IMR-90 (cell line): ENCODE measurements around the gene IFT43. TPM values are rescaled to one million over a fixed set of nuclear protein-coding genes. Genes with fewer than 3 reads are reported as not detected.

ENCODE experiments used
- ATAC-seq: fragments of 200-7000 bp; cut with Tn5 transposase; 2 replicates; pipeline ENCODE4 v1.9.1; 2020; ENCODE audit warnings: low read depth, mild to moderate bottlenecking, moderate library complexity
- BruUV-seq: library from RNA; stranded (reverse); fragments of 400-500 nt; replicated peaks from 2 replicates; lab custom pipeline; 2021; lab: Mats Ljungman, UMichigan
- CTCF ChIA-PET: fragments of 300-600 bp; formaldehyde crosslinking; extraction: SDS; loops from one replicate; lab custom pipeline; 2021; ENCODE audit warnings: antibody characterized with exemption; lab: Yijun Ruan, JAX
- POLR2A ChIA-PET: fragments of 300-600 bp; sonication (Branson Sonifier 250); formaldehyde crosslinking; loops from one replicate; lab custom pipeline; 2022; ENCODE audit warnings: antibody characterized with exemption; ENCODE audit not compliant: unreplicated experiment; lab: Charles Lee
- DNase-seq: peaks from one replicate; pipeline ENCODE4 v3.0.0; 2013
- H2AFZ ChIP-seq: replicated peaks from 2 replicates; pipeline ENCODE3; 2013; ENCODE audit warnings: low read length, mild to moderate bottlenecking; ENCODE audit not compliant: poor library complexity
- H2AK5ac ChIP-seq: 2 replicates; pipeline ENCODE4 v1.6.1; 2013; ENCODE audit warnings: low read depth, low read length, inconsistent platforms
- H2AK9ac ChIP-seq: replicated peaks from 2 replicates; pipeline ENCODE3; 2013; ENCODE audit warnings: mild to moderate bottlenecking, low read depth, low read length, moderate library complexity; ENCODE audit not compliant: poor library complexity
- H2BK120ac ChIP-seq: 2 replicates; pipeline ENCODE4 v1.6.1; 2013; ENCODE audit warnings: low read depth, low read length, inconsistent platforms
- H2BK15ac ChIP-seq: 3 replicates; pipeline ENCODE4 v1.6.1; 2013; ENCODE audit warnings: low read depth, low read length, inconsistent platforms
- H2BK20ac ChIP-seq: 2 replicates; pipeline ENCODE4 v1.6.1; 2013; ENCODE audit warnings: low read depth, mild to moderate bottlenecking, inconsistent platforms, low read length, moderate library complexity
- H2BK5ac ChIP-seq: 2 replicates; pipeline ENCODE4 v1.6.1; 2013; ENCODE audit warnings: mild to moderate bottlenecking, low read depth, low read length, inconsistent platforms; ENCODE audit not compliant: poor library complexity, severe bottlenecking
- H3K14ac ChIP-seq: replicated peaks from 2 replicates; pipeline ENCODE4 v1.6.1; 2013; ENCODE audit warnings: low read depth, low read length, inconsistent platforms
- H3K18ac ChIP-seq: 2 replicates; pipeline ENCODE4 v1.6.1; 2013; ENCODE audit warnings: low read depth, low read length, control low read depth
- H3K23ac ChIP-seq: 2 replicates; pipeline ENCODE4 v1.6.1; 2013; ENCODE audit warnings: low read depth, low read length, inconsistent platforms
- H3K27ac ChIP-seq: 2 replicates; pipeline ENCODE4 v1.5.1; 2013; ENCODE audit warnings: mild to moderate bottlenecking, control low read depth, low read length; ENCODE audit not compliant: insufficient read depth
- H3K27me3 ChIP-seq: 2 replicates; pipeline ENCODE4 v1.6.1; 2013; ENCODE audit warnings: low read length; ENCODE audit not compliant: control insufficient read depth, insufficient read depth
- H3K36me3 ChIP-seq: 2 replicates; pipeline ENCODE4 v1.6.1; 2013; ENCODE audit warnings: low read length, mixed read lengths; ENCODE audit not compliant: control insufficient read depth, insufficient read depth
- H3K4ac ChIP-seq: 2 replicates; pipeline ENCODE4 v1.6.1; 2013; ENCODE audit warnings: low read depth, low read length, inconsistent platforms
- H3K4me1 ChIP-seq: 2 replicates; pipeline ENCODE4 v1.6.1; 2013; ENCODE audit warnings: low read length, mixed read lengths; ENCODE audit not compliant: control insufficient read depth, insufficient read depth
- H3K4me2 ChIP-seq: 2 replicates; pipeline ENCODE4 v1.6.1; 2013; ENCODE audit warnings: low read depth, mild to moderate bottlenecking, control low read depth, low read length, moderate library complexity
- H3K4me3 ChIP-seq: 2 replicates; pipeline ENCODE4 v1.5.1; 2013; ENCODE audit warnings: low read depth, mild to moderate bottlenecking, control low read depth, low read length, moderate library complexity; ENCODE audit not compliant: insufficient read depth
- H3K56ac ChIP-seq: 2 replicates; pipeline ENCODE4 v1.6.1; 2013; ENCODE audit warnings: low read length, inconsistent platforms; ENCODE audit not compliant: insufficient read depth; ENCODE audit errors: extremely low read depth
- H3K79me1 ChIP-seq, 2 experiments: 2 replicates each; pipeline ENCODE4 v1.6.1; 2013; ENCODE audit warnings: low read length in 2 of 2, inconsistent platforms in 1 of 2, low read depth in 1 of 2
- H3K9ac ChIP-seq: 2 replicates; pipeline ENCODE4 v1.6.1; 2013; ENCODE audit warnings: low read depth, low read length, control low read depth
- H3K9me1 ChIP-seq: 2 replicates; pipeline ENCODE4 v1.6.1; 2013; ENCODE audit warnings: low read length, inconsistent platforms; ENCODE audit not compliant: insufficient read depth
- H3K9me3 ChIP-seq: 2 replicates; pipeline ENCODE4 v1.6.1; 2013; ENCODE audit warnings: low read length; ENCODE audit not compliant: control insufficient read depth, insufficient read depth
- H4K20me1 ChIP-seq: 2 replicates; pipeline ENCODE4 v1.6.1; 2013; ENCODE audit warnings: low read length, inconsistent platforms; ENCODE audit not compliant: insufficient read depth
- H4K5ac ChIP-seq: 2 replicates; pipeline ENCODE4 v1.6.1; 2013; ENCODE audit warnings: mild to moderate bottlenecking, low read depth, low read length, control low read depth
- H4K8ac ChIP-seq, 2 experiments: 2 replicates each; pipeline ENCODE4 v1.6.1; 2013; ENCODE audit warnings: low read depth in 2 of 2, low read length in 2 of 2, control low read depth in 1 of 2, inconsistent platforms in 1 of 2
- H4K91ac ChIP-seq: 2 replicates; pipeline ENCODE4 v1.6.1; 2013; ENCODE audit warnings: low read depth, low read length, inconsistent platforms; ENCODE audit not compliant: insufficient read depth
- BHLHE40 ChIP-seq: fragments of 150-350 bp; IDR thresholded peaks from 2 replicates; pipeline ENCODE4 v1.6.1; 2016; ENCODE audit warnings: mild to moderate bottlenecking, low read depth, low read length
- CEBPB ChIP-seq: IDR thresholded peaks from 2 replicates; pipeline ENCODE4 v1.6.1; 2012; ENCODE audit warnings: low read depth, low read length, improper control_type of control experiment
- CTCF ChIP-seq: conservative IDR thresholded peaks from 2 replicates; pipeline ENCODE4 v1.5.1; 2012; ENCODE audit warnings: mild to moderate bottlenecking, low read depth, low read length, improper control_type of control experiment
- ELK1 ChIP-seq: fragments of 150-350 bp; IDR thresholded peaks from 2 replicates; pipeline ENCODE4 v1.6.1; 2016; ENCODE audit warnings: low read depth, mild to moderate bottlenecking, low read length, moderate library complexity, borderline replicate concordance
- FOS ChIP-seq: fragments of 150-350 bp; IDR thresholded peaks from 2 replicates; pipeline ENCODE4 v1.6.1; 2016; ENCODE audit warnings: low read depth, low read length
- MAFK ChIP-seq: IDR thresholded peaks from 2 replicates; pipeline ENCODE4 v1.6.1; 2012; ENCODE audit warnings: low read depth, low read length, improper control_type of control experiment
- MAZ ChIP-seq: IDR thresholded peaks from 2 replicates; pipeline ENCODE4 v1.6.1; 2012; ENCODE audit warnings: low read depth, mild to moderate bottlenecking, low read length, improper control_type of control experiment, moderate library complexity, borderline replicate concordance
- RAD21 ChIP-seq: IDR thresholded peaks from 2 replicates; pipeline ENCODE4 v1.6.1; 2012; ENCODE audit warnings: low read length, improper control_type of control experiment
- RCOR1 ChIP-seq: IDR thresholded peaks from 2 replicates; pipeline ENCODE4 v1.6.1; 2012; ENCODE audit warnings: mild to moderate bottlenecking, low read length, improper control_type of control experiment; ENCODE audit not compliant: insufficient replicate concordance
- SMC3 ChIP-seq: fragments of 150-350 bp; IDR thresholded peaks from 2 replicates; pipeline ENCODE4 v1.6.1; 2016; ENCODE audit warnings: low read depth, mild to moderate bottlenecking, antibody characterized with exemption, low read length, moderate library complexity
- WGBS, 2 experiments: methylation state at CpG; one replicate each; pipeline versions ENCODE4 v1.1.5 to v1.1.7; 2013; ENCODE audit warnings: missing lambda C conversion rate in 2 of 2; ENCODE audit not compliant: insufficient read length in 1 of 2; ENCODE audit errors: extremely low coverage in 2 of 2; 5-methylcytosine and 5-hydroxymethylcytosine counted together
- dilution Hi-C: fragments of 300-500 bp; cut with HindIII; formaldehyde crosslinking; loops from one replicate; pipeline ENCODE4 v1.14.3; 2018; ENCODE audit warnings: low sequenced_read_pairs; ENCODE audit not compliant: unreplicated experiment
- in situ Hi-C: fragments of 300-500 bp; cut with MboI; formaldehyde crosslinking; loops from 3 replicates; pipeline ENCODE4 v1.14.3; 2019; ENCODE audit warnings: low sequenced_read_pairs, inconsistent platforms, mixed read lengths
- intact Hi-C: fragments of 100-400 bp; cut with micrococcal nuclease; formaldehyde crosslinking; loops from 2 replicates; pipeline ENCODE4 v1.10.0; 2022
- polyA plus RNA-seq, 3 experiments: library from polyadenylated mRNA; depleted of rRNA; stranded (reverse); fragments of >200 nt; gene quantifications; 2 replicates each; pipeline ENCODE4 v1.2.3, GENCODE V29; 2012; ENCODE audit warnings: low replicate concordance in 1 of 3
- total RNA-seq: library from RNA; depleted of rRNA; stranded (reverse); fragments of >200 nt; gene quantifications from 2 replicates; pipeline ENCODE4 v1.2.3, GENCODE V29; 2012

IFT43 gene
- total and polyA plus RNA-seq, 2 of the 4 experiments (the other 2 are of a cell fraction), result 41.4 to 43.2 TPM

- Histone ChIP-seq H2BK15ac (no peak overlapping the region), H3K4me1 (peaks cover 8% of the 10 kb centered on the region), H4K8ac (no peak overlapping the region), H4K20me1 (no peaks in the 10 kb centered on the region), H2BK5ac (no peak overlapping the region), H3K9me1 (peaks cover 3% of the 10 kb centered on the region; the same call in 1 of the 2 replicates), H4K5ac (no peak overlapping the region), H2BK120ac (no peak overlapping the region), H3K36me3 (peaks cover 25% of the 10 kb centered on the region), H2AK5ac (no peak overlapping the region), H3K23ac (no peak overlapping the region), H3K18ac (no peak overlapping the region), H2BK20ac (no peak overlapping the region), H3K4me3 (no peak overlapping the region), H3K14ac (no peak overlapping the region), H3K27ac (no peak overlapping the region), H3K4me2 (no peak overlapping the region), H2AK9ac (no peak overlapping the region), H3K9me3 (no peaks in the 10 kb centered on the region), H3K79me1 (0 out of 4 replicates have a peak, but pooled peaks cover 6 to 9% of the 10 kb centered on the region in 2 experiments), H3K9ac (no peak overlapping the region), H3K27me3 (no peaks in the 10 kb centered on the region), H4K91ac (no peak overlapping the region), H2AFZ (no peak overlapping the region), H3K4ac (no peak overlapping the region), H3K56ac (no peak overlapping the region)
- CTCF ChIA-PET, result no interaction called here
- POLR2A ChIA-PET, result no interaction called here
- ATAC-seq (no peak), DNase-seq (no peak)
- BruUV-seq, result no TSS peak
- in situ Hi-C loops, result loop anchor here (25.0 kb wide), 1 partner anchor 1063 kb away; no protein-coding TSS in a partner anchor
- intact Hi-C loops, result loop anchor here (10.0 kb wide), 1 partner anchor 155 kb away; the partner anchor contains the start of gene GPATCH2L
- WGBS, 2 experiments, result 60% methylated on average over 2 of the region's 6 CpGs; no CpG with 5 or more reads in 1 of the 2 experiments
- TF ChIP-seq BHLHE40, result no peak
- TF ChIP-seq FOS, result no peak
- TF ChIP-seq CEBPB, result no peak
- no peak for TF ChIP-seq MAZ
- no peak for TF ChIP-seq RAD21
- TF ChIP-seq SMC3, result no peak
- TF ChIP-seq CTCF, result no peak
- no peak for TF ChIP-seq RCOR1
- TF ChIP-seq MAFK, result no peak
- TF ChIP-seq ELK1, result no peak
- dilution Hi-C loops, result no loop called here
These were observed 14.1 kb downstream of the IFT43 start for GRCh38 chr14:75999511-76000190.
